IPS-NIHi7 (cell line): Measurements from ENCODE around the gene ACACA.

ENCODE experiments used
- DNase-seq: peaks from one replicate; pipeline ENCODE4 v3.0.0; 2012; ENCODE audit warnings: mixed read lengths; ENCODE audit errors: extremely low spot score

Gene ACACA

GRCh38 chr17:37037590-37038155 lies 369.0 kb downstream of the ACACA start:
- DNase-seq = no peak
